HG03097 (cell line): ENCODE data around the gene CLIP4.
"Not testable (repeated sequence)": the region's sequence is repeated elsewhere in the genome, so short reads cannot be mapped to it uniquely, and the experiment has no call there.

ENCODE experiments used
- ATAC-seq: cut with Tn5 transposase; IDR thresholded peaks from one replicate; pipeline ENCODE4 v1.9.1; 2021; ENCODE audit not compliant: unreplicated experiment, low FRiP score

The CLIP4 gene

DNA sequence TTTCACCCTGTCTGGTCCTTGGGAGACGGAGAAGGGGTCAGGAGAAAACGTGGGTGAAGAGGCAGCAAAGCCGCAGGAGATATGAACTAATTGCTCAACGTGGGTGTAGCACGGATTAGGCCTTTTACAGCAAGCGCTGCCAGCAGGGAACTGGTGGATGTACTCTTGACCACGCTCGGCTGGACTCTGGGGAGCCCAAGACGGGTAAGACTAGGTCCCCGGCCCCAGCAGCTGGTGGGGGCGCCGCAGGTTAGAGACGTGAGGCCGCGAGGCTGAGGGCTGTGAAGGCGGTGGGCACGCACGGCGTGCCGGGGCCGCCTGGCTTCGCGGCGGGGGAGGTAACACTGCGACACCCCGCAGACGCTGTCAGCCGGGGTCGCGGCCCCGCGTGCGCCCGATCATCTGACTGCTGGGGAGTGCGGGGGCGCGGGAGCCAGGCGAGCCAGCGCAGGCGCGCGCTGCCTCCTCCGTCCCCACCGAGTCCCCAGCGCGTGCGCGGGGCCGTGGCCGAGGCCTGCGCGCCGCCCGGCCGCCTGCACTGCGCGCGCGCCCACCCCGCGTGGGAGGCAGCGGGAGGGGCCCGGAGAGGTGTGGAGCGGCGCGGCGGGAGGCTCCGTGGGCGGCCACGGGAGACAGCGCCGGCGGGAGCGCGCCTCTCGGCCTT lies at the start of gene CLIP4:
Gene CLIP4 (plus strand): TSS at position 470 of the 664 bp plus-strand sequence. CDS start 5,974 bp downstream, outside the sequence.
- no peak for ATAC-seq

DNA sequence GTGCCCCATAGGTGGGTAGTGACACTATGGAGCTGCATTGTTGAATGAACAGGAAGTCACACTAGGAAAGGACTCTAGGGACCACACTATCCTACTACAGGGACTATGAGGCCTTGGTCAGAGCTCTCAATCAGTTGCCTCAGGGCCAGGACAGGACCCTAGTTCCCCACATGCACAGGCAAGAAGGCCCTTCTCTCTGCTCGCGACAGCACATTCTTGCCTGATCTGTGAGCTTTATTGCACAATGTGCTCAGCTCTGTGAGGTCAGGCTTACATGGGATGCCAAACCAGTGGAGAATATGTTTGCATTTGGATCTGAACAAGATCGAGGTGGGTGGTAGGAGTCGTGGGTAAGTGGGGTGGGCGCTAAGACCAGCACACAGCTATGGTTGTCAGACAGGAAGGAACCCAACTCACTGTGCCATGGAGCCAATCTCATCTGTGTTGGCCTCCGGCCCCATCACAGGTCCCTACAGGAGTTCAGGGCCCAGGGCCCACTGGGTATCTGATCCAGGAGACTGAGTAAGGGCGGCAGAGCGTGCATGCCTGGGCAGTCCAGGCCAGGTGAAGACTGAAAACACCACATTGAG lies 48.8 kb upstream of the CLIP4 start:
- ATAC-seq: no peak

DNA sequence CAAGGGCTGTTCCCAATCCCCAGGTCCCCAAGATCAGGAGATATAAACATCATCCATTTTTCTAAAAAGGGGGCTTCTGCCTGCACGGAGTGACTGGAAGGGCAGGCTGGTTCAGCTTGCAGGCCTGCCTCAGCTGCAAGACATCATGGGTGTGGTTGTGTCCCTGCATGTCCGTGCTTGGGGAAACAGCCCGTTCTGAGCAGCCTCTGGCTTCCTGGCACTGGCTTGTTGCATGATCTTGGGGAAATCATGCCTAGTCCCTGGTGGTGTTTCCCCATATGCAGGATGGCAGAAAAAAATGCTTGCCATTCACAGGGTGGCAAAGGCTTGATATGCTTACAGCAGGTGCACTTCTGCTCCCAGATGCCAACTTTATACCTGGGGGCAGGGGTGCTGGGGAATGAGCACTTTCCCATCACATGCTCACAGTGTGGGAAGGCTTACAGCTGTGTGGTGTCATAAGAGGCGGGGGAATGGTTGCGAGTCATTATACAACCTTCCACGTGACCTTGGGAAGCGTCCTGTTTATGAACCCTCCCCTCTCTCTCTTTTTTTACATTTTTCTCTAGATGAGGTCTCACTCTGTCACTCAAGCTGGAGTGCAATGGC lies 48.1 kb upstream of the CLIP4 start:
- ATAC-seq: no peak

DNA sequence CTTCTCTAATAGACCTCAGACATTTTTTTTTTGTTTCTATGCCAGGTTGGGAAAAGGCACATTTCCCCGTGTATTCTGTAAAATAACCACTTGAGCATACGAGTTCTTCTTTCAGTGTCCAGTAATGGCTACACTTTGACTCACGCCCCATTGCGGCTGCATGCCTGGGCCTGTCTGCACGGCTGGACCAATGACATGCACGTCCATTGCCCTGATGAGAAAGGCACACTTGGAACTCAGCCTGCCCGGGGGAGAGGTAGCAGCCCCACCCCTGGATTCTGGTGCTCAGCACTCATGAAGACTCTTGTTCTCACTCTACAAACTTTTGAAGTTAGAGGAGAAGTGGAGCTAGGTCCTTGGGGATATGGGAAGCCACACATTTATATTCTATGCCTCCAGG lies 46.7 kb upstream of the CLIP4 start:
- ATAC-seq: no peak

DNA sequence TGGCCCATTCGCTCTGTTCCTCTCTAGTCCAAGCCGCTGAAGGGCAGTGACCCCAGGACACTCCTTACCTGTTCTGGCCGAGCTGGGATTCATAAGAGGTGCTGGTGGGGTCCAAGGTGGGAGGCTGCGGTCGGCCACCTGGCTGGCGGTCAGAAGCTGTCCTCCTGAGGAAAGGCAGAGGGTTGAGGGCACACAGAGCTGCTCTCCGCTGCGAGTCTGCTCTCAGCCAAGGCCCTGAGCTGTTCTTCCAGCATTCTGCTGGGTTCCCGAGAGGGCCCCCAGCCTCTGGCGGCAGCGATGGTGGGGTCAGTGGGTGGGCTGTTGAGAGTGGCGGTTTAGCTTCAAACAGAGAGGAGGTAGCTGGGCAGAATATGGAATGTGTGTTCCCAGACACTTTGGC lies 44.7 kb upstream of the CLIP4 start:
- ATAC-seq: no peak

DNA sequence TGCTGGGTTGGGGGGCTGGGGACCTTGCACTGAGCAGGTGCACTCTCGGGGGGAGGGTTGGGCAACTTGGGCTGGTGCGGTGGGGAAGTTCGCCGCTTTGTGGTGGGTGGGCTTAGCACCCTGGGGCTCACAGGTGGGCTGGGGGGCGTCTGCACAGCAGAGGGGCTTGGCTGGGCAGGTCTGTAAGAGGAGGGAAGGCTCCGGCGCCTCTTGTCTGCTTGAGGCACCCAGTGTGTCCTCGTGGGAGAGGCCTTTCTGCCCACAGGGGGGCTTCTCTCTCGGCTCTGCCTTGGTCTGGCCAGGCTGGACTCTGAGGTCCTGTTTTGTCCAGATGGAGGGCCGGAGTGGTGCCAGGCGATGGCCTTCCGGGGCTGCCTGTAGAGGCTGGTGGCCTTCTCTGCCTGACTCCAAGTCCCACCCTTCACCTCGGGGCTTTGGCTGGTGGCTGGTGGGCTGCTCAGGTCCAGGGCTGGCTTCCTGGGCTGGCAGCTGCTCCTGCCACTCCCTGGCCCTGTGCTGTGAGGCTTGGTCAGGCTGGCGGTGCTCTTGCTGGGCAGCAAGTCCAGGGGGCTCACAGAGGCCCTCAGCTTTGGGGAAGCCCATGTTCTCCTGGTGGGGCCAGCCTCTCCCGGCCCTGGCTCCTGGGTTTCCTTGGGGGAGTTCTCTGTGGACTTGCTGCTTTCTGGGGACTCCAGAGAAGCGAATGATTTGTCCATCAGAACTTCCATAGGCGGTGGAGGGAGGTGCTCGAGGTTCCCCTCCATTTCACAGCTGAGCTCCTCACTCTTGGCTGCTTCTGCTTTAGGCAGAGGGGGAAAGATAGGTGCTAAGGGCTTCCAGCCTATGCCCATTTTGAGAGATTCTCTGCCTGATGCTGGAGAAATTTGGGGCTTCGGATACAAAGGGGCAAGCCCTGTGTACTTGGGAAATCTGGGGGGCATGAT lies 43.9 kb upstream of the CLIP4 start:
- ATAC-seq: no peak

GRCh38 chr2:29072251-29072650 lies 43.0 kb upstream of the CLIP4 start:
- no peak for ATAC-seq

DNA sequence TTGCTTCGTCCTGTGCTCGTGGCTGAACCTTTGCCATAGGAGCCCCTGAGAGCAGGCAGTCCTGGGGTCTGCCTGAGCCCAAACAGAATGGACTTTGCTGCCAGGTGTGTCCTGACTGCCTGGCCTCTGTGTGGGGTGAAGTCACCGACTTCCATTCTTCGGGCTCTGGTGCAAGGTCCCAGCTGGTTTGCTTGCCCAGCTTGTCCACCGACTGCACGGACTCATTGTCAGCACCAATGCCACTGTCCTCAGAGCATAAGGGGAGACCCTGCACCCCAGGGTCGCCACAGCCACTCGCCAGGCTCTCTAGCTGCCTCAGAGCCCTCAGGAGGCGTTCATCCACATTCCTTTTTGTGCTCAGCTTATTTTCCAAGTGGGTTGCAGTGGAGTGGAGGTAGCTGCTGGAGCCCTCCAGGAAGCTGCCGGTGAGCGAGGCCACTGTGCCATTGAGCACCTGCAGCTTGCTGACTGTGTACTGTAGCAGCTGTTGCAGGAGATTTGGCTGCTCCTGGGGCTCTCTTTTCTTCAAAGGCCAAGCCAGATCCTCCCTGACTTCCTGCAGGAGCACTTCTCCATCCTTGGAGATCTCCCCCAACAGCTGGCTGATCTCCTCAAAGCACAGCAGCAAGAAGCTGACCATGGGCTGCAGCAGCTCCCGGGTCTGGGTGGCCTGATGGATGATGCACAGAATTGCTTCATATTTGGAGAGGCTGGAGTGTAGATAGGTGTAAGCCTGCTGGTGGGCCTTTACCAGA lies 42.1 kb upstream of the CLIP4 start:
- ATAC-seq: no peak

DNA sequence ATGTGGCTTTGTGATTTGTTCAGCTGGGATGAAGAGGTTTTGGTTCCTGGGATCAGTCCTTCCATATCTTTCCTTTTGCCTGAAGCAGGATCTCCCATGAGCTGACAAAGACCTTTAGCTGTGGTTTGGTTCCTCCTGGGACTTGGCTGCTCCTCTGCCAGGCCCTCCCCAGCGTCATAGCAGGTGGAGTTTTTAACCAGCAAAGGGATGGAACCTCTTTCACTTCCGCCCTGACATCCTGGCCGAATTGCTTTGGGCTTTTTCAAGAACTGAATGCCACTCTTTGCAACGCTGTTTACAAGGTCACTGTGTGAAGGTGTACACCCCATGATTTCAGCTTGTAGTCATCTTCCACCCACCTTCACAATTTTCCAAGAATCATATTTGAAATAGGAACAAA lies 41.3 kb upstream of the CLIP4 start:
- ATAC-seq: no peak

DNA sequence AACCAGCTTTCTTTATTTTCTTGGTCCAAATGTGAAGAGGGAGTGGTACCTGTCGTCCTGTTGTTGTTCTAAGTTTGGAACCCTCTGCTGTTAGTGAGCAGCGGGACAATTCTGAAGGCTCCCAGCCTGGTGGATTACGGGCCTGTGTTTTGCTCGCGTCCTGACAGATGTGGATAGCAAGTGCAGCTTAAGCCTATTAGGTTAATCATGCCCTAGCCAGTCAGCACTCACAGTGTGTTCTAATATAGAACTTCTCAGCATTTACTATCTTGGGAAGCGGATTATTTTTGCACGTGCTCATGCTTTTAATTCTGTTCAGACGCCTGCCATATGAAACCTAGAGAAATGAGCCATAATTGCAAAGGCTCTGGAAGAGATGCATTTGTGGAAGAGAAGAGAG lies 40.8 kb upstream of the CLIP4 start, which contains the start of gene PCARE:
Gene PCARE (minus strand): TSS at position 113 of the 400 bp plus-strand sequence. CDS start 262 bp downstream, outside the sequence.
- no peak for ATAC-seq

DNA sequence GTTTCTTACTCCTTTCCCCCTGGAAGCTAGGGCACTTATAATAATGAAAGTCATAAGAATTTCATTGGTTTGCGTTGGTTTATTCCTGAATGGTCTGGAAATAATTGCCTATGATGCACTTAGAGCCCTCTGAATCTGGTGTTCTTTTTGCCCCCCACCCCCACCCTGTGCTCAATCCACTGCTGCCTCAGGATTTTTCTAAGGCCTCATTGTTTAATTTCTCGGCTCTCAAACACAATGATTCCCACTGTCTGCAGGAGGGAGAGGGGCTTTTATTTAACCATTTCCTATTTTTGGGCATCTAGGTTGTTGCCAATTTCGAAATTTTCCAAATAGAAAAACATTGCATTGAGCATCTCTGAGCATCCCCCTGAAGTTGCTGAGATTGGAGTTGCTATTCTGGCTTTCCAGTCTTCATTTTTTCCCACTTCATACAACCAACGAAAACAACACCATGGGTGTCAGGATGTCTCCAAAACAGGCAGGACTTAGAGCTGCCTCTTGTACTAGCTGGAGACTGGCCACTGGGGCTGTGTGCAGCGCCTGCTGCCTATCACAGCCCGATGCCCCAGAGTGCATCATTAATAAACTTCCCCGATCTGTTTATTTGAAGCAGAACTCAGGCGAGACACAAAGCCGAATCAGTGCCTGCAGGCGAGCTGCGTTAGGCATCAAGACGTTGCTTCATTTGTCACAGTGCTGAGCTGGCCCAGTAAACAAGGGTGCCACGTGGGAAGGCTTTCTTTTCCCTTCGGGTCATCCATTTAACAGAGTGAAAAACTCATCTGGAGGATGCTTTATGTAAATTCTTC lies 39.1 kb upstream of the CLIP4 start:
- ATAC-seq: no peak

- ATAC-seq: no peak
These were observed 35.3 kb upstream of the CLIP4 start for GRCh38 chr2:29079887-29080286.

GRCh38 chr2:29080886-29081743 lies 34.1 kb upstream of the CLIP4 start:
- no peak for ATAC-seq

DNA sequence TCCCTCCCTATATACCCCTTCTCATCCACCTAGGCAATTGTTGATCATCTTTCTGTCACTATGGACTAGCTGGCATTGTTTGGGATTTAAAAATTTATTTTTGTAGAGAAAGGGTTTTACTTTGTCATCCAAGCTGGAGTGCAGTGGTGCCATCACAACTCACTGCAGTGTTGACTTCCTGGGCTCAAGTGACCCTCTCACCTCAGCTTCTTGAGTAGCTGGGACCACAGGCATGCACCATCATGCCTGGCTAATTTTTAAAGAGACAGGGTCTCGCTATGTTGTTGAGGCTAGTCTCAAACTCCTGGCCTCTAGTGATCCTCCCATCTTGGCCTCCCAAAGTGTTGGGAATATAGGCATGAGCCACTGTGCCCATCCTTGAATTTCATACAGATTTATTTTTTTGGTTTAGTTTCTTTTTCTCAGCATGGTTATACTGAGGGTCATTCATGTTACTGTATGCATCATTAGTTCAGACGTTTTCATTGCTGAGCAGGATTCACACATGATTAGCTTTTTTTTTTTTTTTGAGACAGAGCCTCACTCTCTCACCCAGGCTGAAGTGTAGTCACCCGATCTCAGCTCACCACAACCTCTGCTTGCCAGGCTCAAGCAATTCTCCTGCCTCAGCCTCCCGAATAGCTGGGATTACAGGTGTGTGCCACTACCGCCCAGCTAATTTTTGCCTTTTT lies 32.3 kb upstream of the CLIP4 start:
- ATAC-seq: no peak

GRCh38 chr2:29084554-29084953 lies 30.7 kb upstream of the CLIP4 start:
- no peak for ATAC-seq

- ATAC-seq: not testable (repeated sequence)
These were observed 24.9 kb upstream of the CLIP4 start for GRCh38 chr2:29090311-29090710.

DNA sequence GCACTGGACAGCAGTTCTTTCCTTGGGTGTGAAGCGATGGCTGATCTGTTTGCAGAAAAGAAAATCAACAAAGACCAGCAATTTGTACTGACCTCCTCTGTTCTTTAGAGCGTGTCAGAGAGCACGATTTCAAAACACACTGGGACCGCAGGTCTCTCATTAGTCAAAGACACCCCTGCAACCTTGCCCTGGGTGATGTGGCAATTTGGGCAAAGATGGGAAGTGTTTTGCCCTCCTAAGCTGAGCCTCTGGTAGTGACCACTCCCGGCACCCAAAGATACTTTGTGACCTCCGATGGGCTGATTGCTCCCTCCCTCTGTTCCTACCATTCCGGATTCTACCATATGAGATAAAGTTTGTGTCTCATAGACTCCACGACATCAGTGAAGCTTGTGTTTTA lies 18.2 kb upstream of the CLIP4 start:
- ATAC-seq: no peak

DNA sequence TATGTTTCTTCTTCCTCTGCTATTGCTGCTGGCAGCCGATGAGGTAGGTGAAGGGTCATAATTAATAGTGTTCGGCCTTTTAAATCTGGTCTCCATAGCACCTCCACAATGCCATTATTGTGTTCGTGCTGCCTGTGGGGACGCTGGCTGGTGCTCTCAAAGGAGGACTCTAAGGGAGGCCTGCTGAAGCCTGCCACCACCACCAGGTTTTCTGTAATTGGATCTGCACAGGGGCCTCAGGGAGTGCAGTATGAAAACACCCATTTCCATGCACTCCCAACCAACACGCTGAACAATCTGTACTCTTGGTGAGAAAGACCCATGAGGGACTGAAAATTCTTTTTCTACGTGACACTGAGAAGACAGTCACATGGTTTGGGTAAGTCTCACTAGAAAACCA lies 17.6 kb upstream of the CLIP4 start:
- no peak for ATAC-seq
